IMR-90 (cell line): Measurements from ENCODE around the gene SRGN. TPM values are rescaled to one million over a fixed set of nuclear protein-coding genes. Genes with fewer than 3 reads are reported as not detected.

Experiments used
- ATAC-seq: fragments of 200-7000 bp; cut with Tn5 transposase; 2 replicates; pipeline ENCODE4 v1.9.1; 2020; ENCODE audit warnings: low read depth, mild to moderate bottlenecking, moderate library complexity
- BruUV-seq: library from RNA; stranded (reverse); fragments of 400-500 nt; replicated peaks from 2 replicates; lab custom pipeline; 2021; lab: Mats Ljungman, UMichigan
- CTCF ChIA-PET: fragments of 300-600 bp; formaldehyde crosslinking; extraction: SDS; loops from one replicate; lab custom pipeline; 2021; ENCODE audit warnings: antibody characterized with exemption; lab: Yijun Ruan, JAX
- POLR2A ChIA-PET: fragments of 300-600 bp; sonication (Branson Sonifier 250); formaldehyde crosslinking; loops from one replicate; lab custom pipeline; 2022; ENCODE audit warnings: antibody characterized with exemption; ENCODE audit not compliant: unreplicated experiment; lab: Charles Lee
- DNase-seq: peaks from one replicate; pipeline ENCODE4 v3.0.0; 2013
- H2AFZ ChIP-seq: replicated peaks from 2 replicates; pipeline ENCODE3; 2013; ENCODE audit warnings: low read length, mild to moderate bottlenecking; ENCODE audit not compliant: poor library complexity
- H2AK5ac ChIP-seq: 2 replicates; pipeline ENCODE4 v1.6.1; 2013; ENCODE audit warnings: low read depth, low read length, inconsistent platforms
- H2AK9ac ChIP-seq: replicated peaks from 2 replicates; pipeline ENCODE3; 2013; ENCODE audit warnings: mild to moderate bottlenecking, low read depth, low read length, moderate library complexity; ENCODE audit not compliant: poor library complexity
- H2BK120ac ChIP-seq: 2 replicates; pipeline ENCODE4 v1.6.1; 2013; ENCODE audit warnings: low read depth, low read length, inconsistent platforms
- H2BK15ac ChIP-seq: 3 replicates; pipeline ENCODE4 v1.6.1; 2013; ENCODE audit warnings: low read depth, low read length, inconsistent platforms
- H2BK20ac ChIP-seq: 2 replicates; pipeline ENCODE4 v1.6.1; 2013; ENCODE audit warnings: low read depth, mild to moderate bottlenecking, inconsistent platforms, low read length, moderate library complexity
- H2BK5ac ChIP-seq: 2 replicates; pipeline ENCODE4 v1.6.1; 2013; ENCODE audit warnings: mild to moderate bottlenecking, low read depth, low read length, inconsistent platforms; ENCODE audit not compliant: poor library complexity, severe bottlenecking
- H3K14ac ChIP-seq: replicated peaks from 2 replicates; pipeline ENCODE4 v1.6.1; 2013; ENCODE audit warnings: low read depth, low read length, inconsistent platforms
- H3K18ac ChIP-seq: 2 replicates; pipeline ENCODE4 v1.6.1; 2013; ENCODE audit warnings: low read depth, low read length, control low read depth
- H3K23ac ChIP-seq: 2 replicates; pipeline ENCODE4 v1.6.1; 2013; ENCODE audit warnings: low read depth, low read length, inconsistent platforms
- H3K27ac ChIP-seq: 2 replicates; pipeline ENCODE4 v1.5.1; 2013; ENCODE audit warnings: mild to moderate bottlenecking, control low read depth, low read length; ENCODE audit not compliant: insufficient read depth
- H3K27me3 ChIP-seq: 2 replicates; pipeline ENCODE4 v1.6.1; 2013; ENCODE audit warnings: low read length; ENCODE audit not compliant: control insufficient read depth, insufficient read depth
- H3K36me3 ChIP-seq: 2 replicates; pipeline ENCODE4 v1.6.1; 2013; ENCODE audit warnings: low read length, mixed read lengths; ENCODE audit not compliant: control insufficient read depth, insufficient read depth
- H3K4ac ChIP-seq: 2 replicates; pipeline ENCODE4 v1.6.1; 2013; ENCODE audit warnings: low read depth, low read length, inconsistent platforms
- H3K4me1 ChIP-seq: 2 replicates; pipeline ENCODE4 v1.6.1; 2013; ENCODE audit warnings: low read length, mixed read lengths; ENCODE audit not compliant: control insufficient read depth, insufficient read depth
- H3K4me2 ChIP-seq: 2 replicates; pipeline ENCODE4 v1.6.1; 2013; ENCODE audit warnings: low read depth, mild to moderate bottlenecking, control low read depth, low read length, moderate library complexity
- H3K4me3 ChIP-seq: 2 replicates; pipeline ENCODE4 v1.5.1; 2013; ENCODE audit warnings: low read depth, mild to moderate bottlenecking, control low read depth, low read length, moderate library complexity; ENCODE audit not compliant: insufficient read depth
- H3K56ac ChIP-seq: 2 replicates; pipeline ENCODE4 v1.6.1; 2013; ENCODE audit warnings: low read length, inconsistent platforms; ENCODE audit not compliant: insufficient read depth; ENCODE audit errors: extremely low read depth
- H3K79me1 ChIP-seq, 2 experiments: 2 replicates each; pipeline ENCODE4 v1.6.1; 2013; ENCODE audit warnings: low read length in 2 of 2, inconsistent platforms in 1 of 2, low read depth in 1 of 2
- H3K9ac ChIP-seq: 2 replicates; pipeline ENCODE4 v1.6.1; 2013; ENCODE audit warnings: low read depth, low read length, control low read depth
- H3K9me1 ChIP-seq: 2 replicates; pipeline ENCODE4 v1.6.1; 2013; ENCODE audit warnings: low read length, inconsistent platforms; ENCODE audit not compliant: insufficient read depth
- H3K9me3 ChIP-seq: 2 replicates; pipeline ENCODE4 v1.6.1; 2013; ENCODE audit warnings: low read length; ENCODE audit not compliant: control insufficient read depth, insufficient read depth
- H4K20me1 ChIP-seq: 2 replicates; pipeline ENCODE4 v1.6.1; 2013; ENCODE audit warnings: low read length, inconsistent platforms; ENCODE audit not compliant: insufficient read depth
- H4K5ac ChIP-seq: 2 replicates; pipeline ENCODE4 v1.6.1; 2013; ENCODE audit warnings: mild to moderate bottlenecking, low read depth, low read length, control low read depth
- H4K8ac ChIP-seq, 2 experiments: 2 replicates each; pipeline ENCODE4 v1.6.1; 2013; ENCODE audit warnings: low read depth in 2 of 2, low read length in 2 of 2, control low read depth in 1 of 2, inconsistent platforms in 1 of 2
- H4K91ac ChIP-seq: 2 replicates; pipeline ENCODE4 v1.6.1; 2013; ENCODE audit warnings: low read depth, low read length, inconsistent platforms; ENCODE audit not compliant: insufficient read depth
- CHD1 ChIP-seq: IDR thresholded peaks from 2 replicates; pipeline ENCODE4 v1.6.1; 2012; ENCODE audit warnings: low read depth, low read length, improper control_type of control experiment
- CTCF ChIP-seq: conservative IDR thresholded peaks from 2 replicates; pipeline ENCODE4 v1.5.1; 2012; ENCODE audit warnings: mild to moderate bottlenecking, low read depth, low read length, improper control_type of control experiment
- FOS ChIP-seq: fragments of 150-350 bp; IDR thresholded peaks from 2 replicates; pipeline ENCODE4 v1.6.1; 2016; ENCODE audit warnings: low read depth, low read length
- MAFK ChIP-seq: IDR thresholded peaks from 2 replicates; pipeline ENCODE4 v1.6.1; 2012; ENCODE audit warnings: low read depth, low read length, improper control_type of control experiment
- MAZ ChIP-seq: IDR thresholded peaks from 2 replicates; pipeline ENCODE4 v1.6.1; 2012; ENCODE audit warnings: low read depth, mild to moderate bottlenecking, low read length, improper control_type of control experiment, moderate library complexity, borderline replicate concordance
- POLR2A ChIP-seq: IDR thresholded peaks from 2 replicates; pipeline ENCODE4 v1.6.1; 2012; ENCODE audit warnings: mild to moderate bottlenecking, low read depth, low read length
- RFX5 ChIP-seq: IDR thresholded peaks from 2 replicates; pipeline ENCODE4 v1.8.0; 2012; ENCODE audit warnings: low read depth, mild to moderate bottlenecking, low read length, moderate library complexity
- SMC3 ChIP-seq: fragments of 150-350 bp; IDR thresholded peaks from 2 replicates; pipeline ENCODE4 v1.6.1; 2016; ENCODE audit warnings: low read depth, mild to moderate bottlenecking, antibody characterized with exemption, low read length, moderate library complexity
- WGBS, 2 experiments: methylation state at CpG; one replicate each; pipeline versions ENCODE4 v1.1.5 to v1.1.7; 2013; ENCODE audit warnings: missing lambda C conversion rate in 2 of 2; ENCODE audit not compliant: insufficient read length in 1 of 2; ENCODE audit errors: extremely low coverage in 2 of 2; 5-methylcytosine and 5-hydroxymethylcytosine counted together
- dilution Hi-C: fragments of 300-500 bp; cut with HindIII; formaldehyde crosslinking; loops from one replicate; pipeline ENCODE4 v1.14.3; 2018; ENCODE audit warnings: low sequenced_read_pairs; ENCODE audit not compliant: unreplicated experiment
- in situ Hi-C: fragments of 300-500 bp; cut with MboI; formaldehyde crosslinking; loops from 3 replicates; pipeline ENCODE4 v1.14.3; 2019; ENCODE audit warnings: low sequenced_read_pairs, inconsistent platforms, mixed read lengths
- intact Hi-C: fragments of 100-400 bp; cut with micrococcal nuclease; formaldehyde crosslinking; loops from 2 replicates; pipeline ENCODE4 v1.10.0; 2022
- polyA plus RNA-seq, 3 experiments: library from polyadenylated mRNA; depleted of rRNA; stranded (reverse); fragments of >200 nt; gene quantifications; 2 replicates each; pipeline ENCODE4 v1.2.3, GENCODE V29; 2012; ENCODE audit warnings: low replicate concordance in 1 of 3
- total RNA-seq: library from RNA; depleted of rRNA; stranded (reverse); fragments of >200 nt; gene quantifications from 2 replicates; pipeline ENCODE4 v1.2.3, GENCODE V29; 2012

The SRGN gene
- total and polyA plus RNA-seq, 2 of the 4 experiments (the other 2 are of a cell fraction): 33.3 to 41.4 TPM

- CTCF ChIA-PET: interaction anchor here (0.6 kb wide), 1 partner anchor 37 kb away, joined by 3 read pairs; no protein-coding TSS in a partner anchor
- dilution Hi-C loops: no loop called here
Observed at GRCh38 chr10:69062901-69063300, 25.0 kb upstream of the SRGN start.

More at GRCh38 chr10:69062901-69063300, 25.0 kb upstream of the SRGN start:
- DNase-seq (no peak), ATAC-seq (no peak)
- Histone ChIP-seq H3K4me1 (peaks cover 25% of the 10 kb centered on the region), H3K27me3 (no peaks in the 10 kb centered on the region), H2BK5ac (peak overlapping the region; percentile 100), H2BK120ac (peak overlapping the region; percentile 99), H4K20me1 (no peaks in the 10 kb centered on the region), H2BK15ac (peak overlapping the region; percentile 100), H4K8ac (peak overlapping the region; percentile 91 to 98; a peak in 3 of 4 replicates), H3K36me3 (no peaks in the 10 kb centered on the region), H3K9me3 (no peaks in the 10 kb centered on the region), H2AFZ (no peak overlapping the region), H3K4me2 (no peak overlapping the region), H3K79me1 (peaks cover 0 to 14% of the 10 kb centered on the region in 2 experiments; a peak in 2 of 4 replicates), H4K91ac (peak overlapping the region; percentile 99), H4K5ac (peak overlapping the region; percentile 97; the same call in 1 of the 2 replicates), H3K4ac (peak overlapping the region; percentile 99), H3K56ac (peak overlapping the region; percentile 98), H3K9ac (no peak overlapping the region), H3K27ac (peak overlapping the region; percentile 100; the same call in 1 of the 2 replicates), H2AK9ac (peak overlapping the region; percentile 20), H3K14ac (peak overlapping the region; percentile 98), H2AK5ac (peak overlapping the region; percentile 98), H3K18ac (peak overlapping the region; percentile 99), H2BK20ac (peak overlapping the region; percentile 98), H3K9me1 (peaks cover 26% of the 10 kb centered on the region), H3K23ac (peak overlapping the region; percentile 99), H3K4me3 (no peak overlapping the region)
- intact Hi-C loops: no loop called here
- POLR2A ChIA-PET: no interaction called here
- in situ Hi-C loops: no loop called here
- TF ChIP-seq CTCF (no peak), RFX5 (no peak), SMC3 (no peak), CHD1 (no peak), MAZ (no peak), FOS (no peak), POLR2A (no peak), MAFK (no peak)
- no CpG with 5 or more reads among the region's 5 CpGs for WGBS, 2 experiments
- no TSS peak for BruUV-seq
